NT2/D1 (cell line): ENCODE measurements around the gene FRMPD4.

Experiments
- SUZ12 ChIP-seq: IDR thresholded peaks from 2 replicates; pipeline ENCODE4 v1.6.1; 2011; ENCODE audit not compliant: insufficient read length, insufficient read depth; ENCODE audit errors: extremely low read depth
- YY1 ChIP-seq: IDR thresholded peaks from 2 replicates; pipeline ENCODE4 v1.6.1; 2011; ENCODE audit not compliant: insufficient read length, insufficient read depth

GRCh38 chrX:12360986-12361598 is 222.8 kb downstream of the FRMPD4 start:
- TF ChIP-seq YY1 (no peak), SUZ12 (no peak)
